Measurements from ENCODE around the gene ENC1.

Gene ENC1

GRCh38 chr5:74625742-74626241, 14.7 kb downstream of the ENC1 start:
- Histone ChIP-seq H4K91ac (ENCODE audit: low read depth, low read length, poor library complexity) (no peak overlapping the region), H3K36me3 (replicated peaks in 1 of 2; ENCODE audit: control insufficient read depth in 2 of 2, insufficient read depth in 2 of 2, low read length in 2 of 2) (peaks cover 0 to 18% of the 10 kb centered on the region in 2 donors), H3K4me1 (ENCODE audit: control insufficient read depth in 2 of 2, insufficient read depth in 1 of 2, low read depth in 1 of 2, low read length in 2 of 2) (peaks cover 25 to 67% of the 10 kb centered on the region in 2 donors), H3K23ac (ENCODE audit: low read depth, low read length, poor library complexity) (no peak overlapping the region), H3K9me3 (replicated peaks in 1 of 2; ENCODE audit: control insufficient read depth in 2 of 2, insufficient read depth in 1 of 2, low read depth in 1 of 2, low read length in 2 of 2) (peaks cover under 1 to 8% of the 10 kb centered on the region in 2 donors), H2BK120ac (ENCODE audit: low read depth, low read length) (no peak overlapping the region), H2AFZ (ENCODE audit: low read length) (no peak overlapping the region), H3K18ac (ENCODE audit: low read length) (no peak overlapping the region), H3K4ac (ENCODE audit: low read length) (no peak overlapping the region), H3K27me3 (ENCODE audit: control insufficient read depth in 3 of 3, insufficient read depth in 3 of 3, low read depth in 1 of 3, low read length in 3 of 3) (no peaks in the 10 kb centered on the region), H3K79me1 (ENCODE audit: low read depth, low read length) (no peaks in the 10 kb centered on the region), H3K14ac (ENCODE audit: low read length) (no peak overlapping the region), H3K4me2 (ENCODE audit: insufficient read depth, low read length, poor library complexity, severe bottlenecking) (no peak overlapping the region), H2BK15ac (ENCODE audit: low read length) (no peak overlapping the region), H2BK12ac (ENCODE audit: low read length) (no peak overlapping the region), H3K27ac (replicated peaks; ENCODE audit: low read length) (peak overlapping the region; percentile 16), H2AK5ac (ENCODE audit: low read depth, low read length) (no peak overlapping the region), H3K9ac (ENCODE audit: low read depth, low read length, poor library complexity) (no peak overlapping the region), H4K8ac (ENCODE audit: low read depth, low read length) (no peak overlapping the region), H2BK5ac (ENCODE audit: low read length) (no peak overlapping the region), H3K4me3 (ENCODE audit: low read length in 2 of 2) (no peak overlapping the region)
- no peak for DNase-seq (ENCODE audit: low spot score)
- no CpG with 5 or more reads among the region's 5 CpGs for WGBS, 2 donors (ENCODE audit: extremely low coverage in 2 of 2, insufficient read length in 2 of 2, insufficient replicate concordance in 1 of 2)

DNA sequence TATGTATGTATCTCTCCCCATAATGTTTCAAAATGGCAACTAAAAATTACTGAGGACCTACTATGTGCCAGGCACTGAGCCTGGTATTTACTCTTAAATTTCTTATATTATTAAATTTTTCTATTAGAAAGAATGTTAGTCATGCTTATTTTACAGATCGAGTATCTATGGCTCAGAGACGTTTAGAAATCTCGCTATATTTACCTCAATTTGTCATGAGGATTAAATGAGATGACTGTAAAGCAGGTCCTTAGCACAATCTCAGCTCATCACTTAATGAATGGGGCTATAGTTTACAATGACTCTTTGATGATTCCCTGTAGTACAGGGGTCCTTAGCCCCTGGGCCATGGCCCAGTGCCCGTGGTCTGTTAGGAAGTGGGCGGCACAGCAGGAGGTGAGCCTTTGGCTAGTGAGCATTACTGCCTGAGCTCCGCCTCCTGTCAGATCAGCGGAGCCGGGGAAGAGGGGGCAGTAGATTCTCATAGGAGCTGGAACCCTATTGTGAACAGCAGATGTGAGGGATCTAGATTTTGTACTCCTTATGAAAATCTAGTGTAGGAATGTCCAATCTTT, 15.5 kb downstream of the ENC1 start:
- Histone ChIP-seq H3K4ac (ENCODE audit: low read length) (no peak overlapping the region), H3K9ac (ENCODE audit: low read depth, low read length, poor library complexity) (no peak overlapping the region), H3K18ac (ENCODE audit: low read length) (peak overlapping the region; percentile 32), H4K8ac (ENCODE audit: low read depth, low read length) (no peak overlapping the region), H2AFZ (ENCODE audit: low read length) (no peak overlapping the region), H2BK5ac (ENCODE audit: low read length) (no peak overlapping the region), H2BK120ac (ENCODE audit: low read depth, low read length) (no peak overlapping the region), H3K9me3 (replicated peaks in 1 of 2; ENCODE audit: control insufficient read depth in 2 of 2, insufficient read depth in 1 of 2, low read depth in 1 of 2, low read length in 2 of 2) (peaks cover 2 to 9% of the 10 kb centered on the region in 2 donors), H3K4me2 (ENCODE audit: insufficient read depth, low read length, poor library complexity, severe bottlenecking) (no peak overlapping the region), H3K4me3 (ENCODE audit: low read length in 2 of 2) (no peak overlapping the region), H3K27ac (replicated peaks; ENCODE audit: low read length) (no peak overlapping the region), H4K91ac (ENCODE audit: low read depth, low read length, poor library complexity) (no peak overlapping the region), H3K27me3 (ENCODE audit: control insufficient read depth in 3 of 3, insufficient read depth in 3 of 3, low read depth in 1 of 3, low read length in 3 of 3) (no peaks in the 10 kb centered on the region), H3K14ac (ENCODE audit: low read length) (no peak overlapping the region), H2BK12ac (ENCODE audit: low read length) (peak overlapping the region; percentile 7), H2BK15ac (ENCODE audit: low read length) (no peak overlapping the region), H3K79me1 (ENCODE audit: low read depth, low read length) (no peaks in the 10 kb centered on the region), H2AK5ac (ENCODE audit: low read depth, low read length) (no peak overlapping the region), H3K4me1 (ENCODE audit: control insufficient read depth in 2 of 2, insufficient read depth in 1 of 2, low read depth in 1 of 2, low read length in 2 of 2) (peaks cover 20 to 59% of the 10 kb centered on the region in 2 donors), H3K36me3 (replicated peaks in 1 of 2; ENCODE audit: control insufficient read depth in 2 of 2, insufficient read depth in 2 of 2, low read length in 2 of 2) (peaks cover 0 to 10% of the 10 kb centered on the region in 2 donors), H3K23ac (ENCODE audit: low read depth, low read length, poor library complexity) (no peak overlapping the region)
- no CpG with 5 or more reads among the region's 8 CpGs for WGBS, 2 donors (ENCODE audit: extremely low coverage in 2 of 2, insufficient read length in 2 of 2, insufficient replicate concordance in 1 of 2)
- no peak for DNase-seq (ENCODE audit: low spot score)

DNA sequence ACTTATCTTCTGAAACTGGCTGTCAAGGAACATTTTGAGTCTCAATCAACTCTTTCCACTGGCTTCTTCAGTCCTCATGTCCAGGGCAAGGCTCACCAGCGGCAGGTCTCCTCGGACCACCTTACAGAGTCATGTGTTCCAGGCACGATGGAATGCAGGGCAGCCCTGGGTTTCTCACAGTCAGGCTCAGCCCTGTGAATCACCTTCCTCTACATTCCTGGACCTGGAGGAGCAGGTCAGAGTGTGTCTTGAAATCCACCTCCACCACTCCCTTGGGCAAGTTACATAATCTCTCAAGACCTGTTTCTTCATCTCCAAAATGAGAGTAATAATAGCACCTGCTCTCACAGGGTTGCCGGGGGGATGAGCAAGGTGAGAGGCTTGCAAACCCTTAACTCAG, 16.0 kb downstream of the ENC1 start:
- H2BK12ac ChIP-seq (ENCODE audit: low read length): no peak overlapping the region
- H3K4ac ChIP-seq (ENCODE audit: low read length): no peak overlapping the region
- H2BK15ac ChIP-seq (ENCODE audit: low read length): no peak overlapping the region
- no peaks in the 10 kb centered on the region for H3K27me3 ChIP-seq (ENCODE audit: control insufficient read depth in 3 of 3, insufficient read depth in 3 of 3, low read depth in 1 of 3, low read length in 3 of 3)
- no peak overlapping the region for H3K9ac ChIP-seq (ENCODE audit: low read depth, low read length, poor library complexity)
- no peak overlapping the region for H3K23ac ChIP-seq (ENCODE audit: low read depth, low read length, poor library complexity)
- H2AFZ ChIP-seq (ENCODE audit: low read length): no peak overlapping the region
- no peak overlapping the region for H3K27ac ChIP-seq (replicated peaks; ENCODE audit: low read length)
- H3K4me1 ChIP-seq (ENCODE audit: control insufficient read depth in 2 of 2, insufficient read depth in 1 of 2, low read depth in 1 of 2, low read length in 2 of 2): peaks cover 19 to 55% of the 10 kb centered on the region in 2 donors
- H3K36me3 ChIP-seq (replicated peaks in 1 of 2; ENCODE audit: control insufficient read depth in 2 of 2, insufficient read depth in 2 of 2, low read length in 2 of 2): peaks cover 0 to 5% of the 10 kb centered on the region in 2 donors
- DNase-seq (ENCODE audit: low spot score): no peak
- H3K14ac ChIP-seq (ENCODE audit: low read length): no peak overlapping the region
- no peak overlapping the region for H3K4me2 ChIP-seq (ENCODE audit: insufficient read depth, low read length, poor library complexity, severe bottlenecking)
- H4K91ac ChIP-seq (ENCODE audit: low read depth, low read length, poor library complexity): no peak overlapping the region
- peak overlapping the region; percentile 31 for H3K18ac ChIP-seq (ENCODE audit: low read length)
- no peak overlapping the region for H2BK120ac ChIP-seq (ENCODE audit: low read depth, low read length)
- WGBS, 2 donors (ENCODE audit: extremely low coverage in 2 of 2, insufficient read length in 2 of 2, insufficient replicate concordance in 1 of 2): no CpG with 5 or more reads among the region's 4 CpGs
- no peak overlapping the region for H4K8ac ChIP-seq (ENCODE audit: low read depth, low read length)
- no peak overlapping the region for H2BK5ac ChIP-seq (ENCODE audit: low read length)
- no peaks in the 10 kb centered on the region for H3K79me1 ChIP-seq (ENCODE audit: low read depth, low read length)
- H3K4me3 ChIP-seq (ENCODE audit: low read length in 2 of 2): no peak overlapping the region
- H2AK5ac ChIP-seq (ENCODE audit: low read depth, low read length): peak overlapping the region; percentile 38
- H3K9me3 ChIP-seq (replicated peaks in 1 of 2; ENCODE audit: control insufficient read depth in 2 of 2, insufficient read depth in 1 of 2, low read depth in 1 of 2, low read length in 2 of 2): peaks cover 2 to 9% of the 10 kb centered on the region in 2 donors

GRCh38 chr5:74623748-74624408, 16.6 kb downstream of the ENC1 start:
- Histone ChIP-seq H2BK15ac (ENCODE audit: low read length) (no peak overlapping the region), H3K9me3 (replicated peaks in 1 of 2; ENCODE audit: control insufficient read depth in 2 of 2, insufficient read depth in 1 of 2, low read depth in 1 of 2, low read length in 2 of 2) (peaks cover 2 to 9% of the 10 kb centered on the region in 2 donors), H3K4me3 (ENCODE audit: low read length in 2 of 2) (no peak overlapping the region), H2BK12ac (ENCODE audit: low read length) (no peak overlapping the region), H2BK5ac (ENCODE audit: low read length) (no peak overlapping the region), H3K36me3 (replicated peaks in 1 of 2; ENCODE audit: control insufficient read depth in 2 of 2, insufficient read depth in 2 of 2, low read length in 2 of 2) (no peaks in the 10 kb centered on the region), H3K27me3 (ENCODE audit: control insufficient read depth in 3 of 3, insufficient read depth in 3 of 3, low read depth in 1 of 3, low read length in 3 of 3) (no peaks in the 10 kb centered on the region), H4K91ac (ENCODE audit: low read depth, low read length, poor library complexity) (no peak overlapping the region), H3K23ac (ENCODE audit: low read depth, low read length, poor library complexity) (no peak overlapping the region), H4K8ac (ENCODE audit: low read depth, low read length) (no peak overlapping the region), H3K9ac (ENCODE audit: low read depth, low read length, poor library complexity) (no peak overlapping the region), H3K4me1 (ENCODE audit: control insufficient read depth in 2 of 2, insufficient read depth in 1 of 2, low read depth in 1 of 2, low read length in 2 of 2) (peaks cover 17 to 48% of the 10 kb centered on the region in 2 donors), H3K79me1 (ENCODE audit: low read depth, low read length) (no peaks in the 10 kb centered on the region), H2AFZ (ENCODE audit: low read length) (no peak overlapping the region), H2BK120ac (ENCODE audit: low read depth, low read length) (no peak overlapping the region), H3K18ac (ENCODE audit: low read length) (no peak overlapping the region), H3K27ac (replicated peaks; ENCODE audit: low read length) (peak overlapping the region; percentile 52), H2AK5ac (ENCODE audit: low read depth, low read length) (no peak overlapping the region), H3K4me2 (ENCODE audit: insufficient read depth, low read length, poor library complexity, severe bottlenecking) (no peak overlapping the region), H3K4ac (ENCODE audit: low read length) (no peak overlapping the region), H3K14ac (ENCODE audit: low read length) (no peak overlapping the region)
- WGBS, 2 donors (ENCODE audit: extremely low coverage in 2 of 2, insufficient read length in 2 of 2, insufficient replicate concordance in 1 of 2): no CpG with 5 or more reads among the region's 5 CpGs
- no peak for DNase-seq (ENCODE audit: low spot score)
